Activated naive CD4-positive, alpha-beta T cell treated with anti-CD3 and anti-CD28 coated beads for 36 hours (primary cell): ENCODE results near the gene KCNA3. TPM values are rescaled to one million over a fixed set of nuclear protein-coding genes. Genes with fewer than 3 reads are reported as not detected.
A peak's percentile ranks its signal among the peaks of the same experiment; 100 is the strongest.

Experiments
- CTCF ChIA-PET: fragments of 350-600 bp; sonication (Branson Sonifier 250); formaldehyde crosslinking; loops from one replicate; lab custom pipeline; 2021; ENCODE audit warnings: antibody characterized with exemption; lab: Charles Lee
- DNase-seq: peaks from one replicate; pipeline ENCODE4 v3.0.0-alpha.2; 2020
- H3K27ac Mint-ChIP-seq: one replicate; pipeline ENCODE4 v1.8.0; 2021; ENCODE audit warnings: mild to moderate bottlenecking, mixed read lengths
- H3K27me3 Mint-ChIP-seq: one replicate; pipeline ENCODE4 v1.8.0; 2021; ENCODE audit warnings: low read depth, mixed read lengths
- H3K36me3 Mint-ChIP-seq: one replicate; pipeline ENCODE4 v1.8.0; 2021; ENCODE audit warnings: low read depth, mixed read lengths
- H3K4me1 Mint-ChIP-seq: one replicate; pipeline ENCODE4 v1.8.0; 2021; ENCODE audit warnings: low read depth, mixed read lengths
- H3K4me3 Mint-ChIP-seq: one replicate; pipeline ENCODE4 v1.8.0; 2021; ENCODE audit warnings: mild to moderate bottlenecking, moderate library complexity, mixed read lengths
- H3K9me3 Mint-ChIP-seq: one replicate; pipeline ENCODE4 v1.8.0; 2021; ENCODE audit warnings: mixed read lengths
- intact Hi-C: fragments of 100-400 bp; cut with micrococcal nuclease; formaldehyde crosslinking; loops from one replicate; pipeline ENCODE4 v1.15.1; 2023
- total RNA-seq, 2 experiments: library from RNA; stranded (reverse); gene quantifications; one replicate each; pipeline ENCODE4 v1.2.3, GENCODE V29; 2021

KCNA3 gene
- 10 to 100 TPM; 15.3 to 15.4 TPM for total RNA-seq

DNA sequence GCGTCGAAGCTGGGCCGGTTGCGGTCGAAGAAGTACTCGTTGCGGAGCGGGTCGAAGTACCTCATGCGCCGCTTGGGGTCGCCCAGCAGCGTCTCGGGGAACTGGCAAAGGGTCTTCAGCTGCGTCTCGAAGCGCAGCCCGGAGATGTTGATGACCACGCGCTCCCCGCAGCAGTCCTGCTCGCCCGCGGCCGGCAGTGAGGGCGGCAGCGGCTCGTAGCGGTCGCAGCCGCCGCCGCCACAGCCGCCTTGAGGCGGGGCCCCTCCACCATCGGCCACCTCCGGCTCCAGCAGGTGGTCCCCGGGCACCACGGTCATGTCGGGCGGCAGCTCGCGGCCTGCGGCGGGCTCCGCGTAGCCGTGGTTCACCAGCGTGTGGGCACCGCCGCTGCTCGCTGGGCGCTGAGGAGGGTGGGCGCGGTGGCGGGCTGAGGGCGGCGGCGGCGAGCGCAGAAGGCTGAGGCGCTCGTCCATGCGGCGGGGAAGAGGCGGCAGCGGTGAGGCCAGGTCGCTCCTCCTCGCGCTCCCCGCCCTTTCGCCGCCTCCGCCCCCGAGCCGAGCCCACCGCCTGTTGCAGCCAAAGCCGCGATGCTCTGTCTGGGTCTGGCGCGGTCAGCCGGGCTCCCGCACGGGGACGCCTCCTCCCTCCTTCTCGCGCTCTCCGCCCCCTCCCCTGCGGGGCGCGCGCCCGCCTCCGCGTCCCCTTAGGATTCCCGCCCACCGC is at the start of gene KCNA3:
KCNA3 (minus strand) TSS at position 604 of the 723 bp plus-strand sequence; CDS start at position 473, 131 bp downstream.
- H3K36me3 Mint-ChIP-seq = peaks cover 30% of the 10 kb centered on the region
- intact Hi-C loops = loop anchor here (5.0 to 10.0 kb wide), 3 partner anchors 528 to 950 kb away; partner anchors contain the start of genes ATP5PB, DENND2D and WDR77
- CTCF ChIA-PET = interaction anchor here (0.7 to 6.9 kb wide), 10 partner anchors 27 to 205 kb away, joined by 3 to 43 read pairs (median 4); no protein-coding TSS in a partner anchor
- no peaks in the 10 kb centered on the region for H3K27me3 Mint-ChIP-seq
- H3K9me3 Mint-ChIP-seq = no peaks in the 10 kb centered on the region
- H3K4me3 Mint-ChIP-seq = peak within 1 kb of the TSS; percentile 96
- H3K4me1 Mint-ChIP-seq = peaks cover 24% of the 10 kb centered on the region
- peak within 1 kb of the TSS; percentile 92 for H3K27ac Mint-ChIP-seq
- peak; percentile 58 for DNase-seq

DNA sequence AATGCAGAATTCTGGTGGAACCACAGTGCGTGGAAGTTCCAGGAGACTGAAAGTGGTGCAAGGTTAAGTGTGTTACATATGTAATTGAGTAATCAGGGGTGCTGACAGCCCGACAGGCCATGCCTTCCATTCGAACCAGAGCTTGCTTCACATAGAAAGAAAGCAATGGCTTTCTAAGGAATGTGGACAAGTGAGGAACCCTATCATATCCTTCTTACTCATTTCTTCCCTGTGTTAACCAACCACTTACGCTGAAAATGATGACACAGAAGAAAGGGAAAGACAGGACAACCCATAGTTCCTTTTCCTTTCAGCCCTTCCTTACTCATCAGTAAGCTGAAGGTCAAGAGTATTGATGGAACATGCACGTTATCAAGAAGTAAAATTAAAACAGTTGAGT is 48.1 kb upstream of the KCNA3 start:
- Mint-ChIP-seq H3K9me3 (no peaks in the 10 kb centered on the region), H3K4me3 (no peak overlapping the region), H3K36me3 (no peaks in the 10 kb centered on the region), H3K27ac (no peak overlapping the region), H3K4me1 (peaks cover 19% of the 10 kb centered on the region), H3K27me3 (no peaks in the 10 kb centered on the region)
- DNase-seq = no peak
- CTCF ChIA-PET = interaction anchor here (1.1 kb wide), 1 partner anchor 43 kb away, joined by 4 read pairs; no protein-coding TSS in a partner anchor
- intact Hi-C loops = no loop called here

DNA sequence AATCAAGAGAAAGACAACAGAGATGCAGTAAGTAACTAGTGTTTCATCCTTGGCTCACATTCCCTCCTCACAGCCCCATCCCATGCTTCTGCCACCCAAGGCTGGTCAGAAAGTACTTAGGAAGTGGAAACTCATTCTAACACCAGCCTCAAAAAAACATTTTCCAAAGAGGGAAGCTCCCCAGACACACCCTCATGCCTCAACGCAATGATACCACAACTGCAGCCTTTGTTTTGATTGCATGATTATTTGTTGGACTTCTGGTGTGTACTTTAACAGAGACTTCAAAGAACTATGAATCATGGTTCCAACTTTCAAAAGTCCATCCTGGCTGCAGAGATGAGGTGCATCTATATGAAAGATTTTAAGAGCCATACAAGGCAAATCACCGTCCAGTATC is 45.2 kb upstream of the KCNA3 start:
- Mint-ChIP-seq H3K27me3 (no peaks in the 10 kb centered on the region), H3K4me1 (no peaks in the 10 kb centered on the region), H3K27ac (no peak overlapping the region), H3K36me3 (no peaks in the 10 kb centered on the region), H3K9me3 (no peaks in the 10 kb centered on the region), H3K4me3 (no peak overlapping the region)
- DNase-seq = no peak
- intact Hi-C loops = no loop called here
- CTCF ChIA-PET = interaction anchor here (1.0 kb wide), 1 partner anchor 9 kb away, joined by 3 read pairs; no protein-coding TSS in a partner anchor

DNA sequence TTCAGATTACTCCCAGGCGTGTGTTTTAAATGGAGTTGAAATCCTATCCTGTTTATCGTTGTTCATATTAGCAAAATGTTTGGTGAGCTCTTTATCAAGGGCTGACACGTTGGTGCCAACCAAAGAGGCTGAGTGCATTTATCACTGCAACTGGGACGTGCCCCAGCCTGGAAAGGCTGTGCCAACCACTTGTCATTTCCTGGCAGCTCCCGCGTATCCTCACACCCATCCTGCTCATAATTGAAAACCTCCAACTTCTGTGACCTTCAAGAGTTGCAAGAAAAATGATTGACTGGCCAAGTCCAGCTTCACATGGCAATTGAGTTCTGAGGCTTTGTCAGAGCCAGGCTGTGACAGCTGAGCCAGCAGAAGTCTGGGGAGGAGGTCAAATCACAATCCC is 43.7 kb upstream of the KCNA3 start:
- intact Hi-C loops = no loop called here
- no peak for DNase-seq
- Mint-ChIP-seq H3K27me3 (no peaks in the 10 kb centered on the region), H3K36me3 (no peaks in the 10 kb centered on the region), H3K9me3 (no peaks in the 10 kb centered on the region), H3K4me1 (no peaks in the 10 kb centered on the region), H3K4me3 (no peak overlapping the region), H3K27ac (no peak overlapping the region)
- CTCF ChIA-PET = interaction anchor here (0.8 kb wide), 1 partner anchor 64 kb away, joined by 3 read pairs; no protein-coding TSS in a partner anchor

DNA sequence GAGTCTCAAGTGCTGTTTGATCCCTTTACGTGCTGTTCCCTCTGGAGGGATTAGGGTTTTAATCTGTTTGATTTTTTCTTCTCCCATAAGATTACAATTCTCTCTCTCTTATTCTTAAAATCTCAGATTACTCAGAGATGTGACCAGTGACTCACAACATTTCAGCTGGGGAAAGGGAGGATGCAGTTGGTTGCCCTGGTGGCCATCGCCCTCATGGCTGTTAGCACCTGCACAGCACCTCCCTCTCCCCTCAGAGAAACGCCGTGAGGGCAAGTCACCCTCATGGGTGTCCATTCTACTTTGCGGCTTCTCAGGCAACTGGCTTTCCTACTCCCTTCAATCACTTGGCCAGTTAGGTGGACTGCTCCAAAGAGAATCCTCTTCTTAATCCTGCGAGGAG is 42.4 kb upstream of the KCNA3 start:
- CTCF ChIA-PET = interaction anchor here (0.8 kb wide), 1 partner anchor 364 kb away, joined by 3 read pairs; no protein-coding TSS in a partner anchor
- no peak overlapping the region for H3K27ac Mint-ChIP-seq

DNA sequence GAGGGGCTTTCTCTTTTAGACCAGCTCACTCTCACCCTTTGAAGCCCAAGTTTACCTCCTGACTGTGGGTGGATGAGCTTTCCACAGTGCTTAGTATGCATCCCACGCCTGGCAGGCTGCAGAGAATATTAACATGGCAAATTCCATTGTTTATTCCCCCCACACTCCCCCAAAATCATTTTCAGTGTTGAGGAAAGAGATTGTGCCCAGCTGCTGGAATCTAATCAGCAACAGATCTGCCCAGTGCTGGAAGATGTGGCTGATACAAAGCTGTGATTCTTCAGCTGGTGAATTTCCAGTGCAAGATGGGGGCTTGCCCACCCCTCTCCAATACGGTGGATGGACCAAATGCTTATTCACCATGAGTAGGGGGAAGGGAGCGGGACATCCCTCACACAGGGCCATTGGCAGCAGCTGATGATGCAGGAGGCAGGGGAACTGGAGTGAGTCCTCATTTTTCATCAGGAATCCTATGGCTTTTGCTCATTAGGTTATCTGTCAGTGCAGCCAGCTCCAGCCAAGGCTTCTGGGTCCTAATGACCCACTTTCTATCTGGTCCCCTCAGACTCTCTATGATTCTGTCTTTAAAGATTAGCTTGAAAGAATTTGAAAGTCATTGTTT is 39.7 kb upstream of the KCNA3 start:
- no peak overlapping the region for H3K4me3 Mint-ChIP-seq
- intact Hi-C loops = no loop called here
- H3K4me1 Mint-ChIP-seq = peaks cover 9% of the 10 kb centered on the region
- CTCF ChIA-PET = interaction anchor here (0.6 to 1.1 kb wide), 3 partner anchors 22 to 182 kb away, joined by 3 read pairs; no protein-coding TSS in a partner anchor
- no peak overlapping the region for H3K27ac Mint-ChIP-seq
- no peaks in the 10 kb centered on the region for H3K9me3 Mint-ChIP-seq
- DNase-seq = no peak
- no peaks in the 10 kb centered on the region for H3K27me3 Mint-ChIP-seq
- no peaks in the 10 kb centered on the region for H3K36me3 Mint-ChIP-seq

More for the DNA sequence above, 42.4 kb upstream of the KCNA3 start:
- intact Hi-C loops = no loop called here
- H3K27me3 Mint-ChIP-seq = no peaks in the 10 kb centered on the region
- no peaks in the 10 kb centered on the region for H3K9me3 Mint-ChIP-seq
- no peaks in the 10 kb centered on the region for H3K36me3 Mint-ChIP-seq
- no peak for DNase-seq
- H3K4me1 Mint-ChIP-seq = peaks cover 2% of the 10 kb centered on the region
- no peak overlapping the region for H3K4me3 Mint-ChIP-seq

DNA sequence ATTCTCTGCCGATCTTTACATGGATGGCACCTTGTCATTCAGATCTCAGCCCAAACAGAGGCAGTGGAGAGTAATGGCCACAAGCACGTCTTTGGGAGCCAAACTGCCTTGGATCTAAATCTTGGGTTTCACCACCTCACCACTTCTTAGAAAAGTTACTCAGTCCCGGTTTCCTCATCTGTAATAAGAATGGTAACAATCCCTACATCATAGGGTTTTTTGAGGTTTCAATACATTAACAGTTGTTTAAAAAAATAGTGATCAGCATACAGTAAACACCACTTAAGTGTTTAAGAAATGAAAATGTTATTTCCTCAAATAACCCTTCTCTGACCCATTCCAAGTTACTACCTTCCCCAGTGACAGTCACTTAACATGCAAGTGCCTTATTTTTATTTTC is 38.5 kb upstream of the KCNA3 start:
- no peaks in the 10 kb centered on the region for H3K9me3 Mint-ChIP-seq
- H3K27ac Mint-ChIP-seq = no peak overlapping the region
- no peak overlapping the region for H3K4me3 Mint-ChIP-seq
- peaks cover 9% of the 10 kb centered on the region for H3K4me1 Mint-ChIP-seq
- intact Hi-C loops = no loop called here
- no peaks in the 10 kb centered on the region for H3K36me3 Mint-ChIP-seq
- no peaks in the 10 kb centered on the region for H3K27me3 Mint-ChIP-seq
- CTCF ChIA-PET = interaction anchor here (2.2 kb wide), 1 partner anchor 94 kb away, joined by 10 read pairs; no protein-coding TSS in a partner anchor
- no peak for DNase-seq

DNA sequence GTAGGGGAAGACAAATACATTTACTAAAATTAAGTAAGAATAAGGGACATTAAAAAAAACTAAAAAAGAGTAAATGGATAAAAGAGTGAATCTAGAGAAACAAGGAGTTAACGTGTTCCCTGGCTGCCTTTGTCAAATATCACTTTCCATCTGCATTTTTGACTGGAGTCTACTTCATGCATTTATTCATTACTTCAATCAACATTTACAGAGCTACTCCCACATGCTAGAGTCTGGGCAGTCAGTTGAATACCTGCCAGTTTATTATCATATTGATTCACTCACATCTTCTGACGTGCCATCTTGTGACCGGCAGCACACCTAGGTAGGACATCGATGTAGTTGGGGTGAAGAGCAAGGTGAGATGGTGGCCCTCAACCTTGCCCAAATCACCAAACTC is 35.6 kb upstream of the KCNA3 start:
- CTCF ChIA-PET = interaction anchor here (0.7 to 1.2 kb wide), 2 partner anchors 73 to 130 kb away, joined by 3 read pairs; no protein-coding TSS in a partner anchor
- H3K4me3 Mint-ChIP-seq = no peak overlapping the region
- peaks cover 9% of the 10 kb centered on the region for H3K4me1 Mint-ChIP-seq
- intact Hi-C loops = loop anchor here (2.0 kb wide), 1 partner anchor 16 kb away; no protein-coding TSS in a partner anchor
- H3K27ac Mint-ChIP-seq = no peak overlapping the region
- H3K27me3 Mint-ChIP-seq = no peaks in the 10 kb centered on the region
- no peak for DNase-seq
- no peaks in the 10 kb centered on the region for H3K36me3 Mint-ChIP-seq
- H3K9me3 Mint-ChIP-seq = no peaks in the 10 kb centered on the region

DNA sequence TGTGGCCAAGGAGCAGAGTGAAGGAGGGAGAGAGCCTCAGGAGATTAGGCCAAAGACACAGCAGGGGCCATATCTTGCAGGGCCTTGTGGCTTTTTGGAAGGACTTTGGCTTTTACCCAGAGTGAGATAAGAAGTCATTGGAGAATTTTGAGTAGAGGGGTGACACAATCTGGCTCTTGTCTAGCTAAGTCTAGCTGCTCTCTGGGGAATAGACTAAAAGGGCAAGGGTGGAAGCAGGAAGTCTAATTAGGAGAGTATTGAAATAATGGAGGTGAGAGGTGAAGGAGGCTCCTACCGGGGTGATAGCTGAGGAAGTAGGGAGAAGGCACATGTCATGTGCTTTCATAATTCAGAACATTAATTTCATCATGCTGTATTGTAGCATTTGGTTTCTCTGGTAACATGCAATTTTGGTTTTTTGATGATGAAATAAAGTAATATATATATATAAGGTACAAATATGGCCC is 34.3 kb upstream of the KCNA3 start:
- H3K9me3 Mint-ChIP-seq = no peaks in the 10 kb centered on the region
- no peaks in the 10 kb centered on the region for H3K27me3 Mint-ChIP-seq
- H3K36me3 Mint-ChIP-seq = no peaks in the 10 kb centered on the region
- peaks cover 9% of the 10 kb centered on the region for H3K4me1 Mint-ChIP-seq
- H3K4me3 Mint-ChIP-seq = no peak overlapping the region
- CTCF ChIA-PET = interaction anchor here (1.1 kb wide), 1 partner anchor 56 kb away, joined by 4 read pairs; no protein-coding TSS in a partner anchor
- H3K27ac Mint-ChIP-seq = no peak overlapping the region
- intact Hi-C loops = no loop called here
- DNase-seq = no peak

DNA sequence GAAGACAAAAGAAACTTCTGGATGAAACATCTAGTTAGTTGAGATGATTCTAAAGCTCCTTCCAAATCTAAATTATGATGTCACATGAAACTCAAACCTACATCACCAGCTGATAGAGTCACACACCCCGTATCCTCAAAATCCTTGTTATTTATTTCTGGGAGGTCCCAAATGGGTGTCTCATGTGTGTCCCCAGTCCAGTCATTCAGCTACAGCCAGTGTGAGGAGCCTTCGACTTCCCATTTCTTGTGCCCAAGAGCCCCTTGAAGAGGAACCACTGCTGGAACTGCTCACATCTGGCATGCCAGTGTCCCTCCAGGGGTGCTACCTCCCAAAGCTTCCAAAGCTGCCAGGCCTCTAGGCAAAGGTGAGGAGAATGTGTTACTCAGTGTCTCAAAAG is 32.5 kb upstream of the KCNA3 start:
- CTCF ChIA-PET = interaction anchor here (0.9 to 1.5 kb wide), 4 partner anchors 13 to 87 kb away, joined by 3 to 4 read pairs (median 3); no protein-coding TSS in a partner anchor
- Mint-ChIP-seq H3K27me3 (no peaks in the 10 kb centered on the region), H3K4me1 (peaks cover 7% of the 10 kb centered on the region), H3K27ac (no peak overlapping the region), H3K4me3 (no peak overlapping the region), H3K9me3 (no peaks in the 10 kb centered on the region), H3K36me3 (no peaks in the 10 kb centered on the region)
- no peak for DNase-seq
- intact Hi-C loops = no loop called here

DNA sequence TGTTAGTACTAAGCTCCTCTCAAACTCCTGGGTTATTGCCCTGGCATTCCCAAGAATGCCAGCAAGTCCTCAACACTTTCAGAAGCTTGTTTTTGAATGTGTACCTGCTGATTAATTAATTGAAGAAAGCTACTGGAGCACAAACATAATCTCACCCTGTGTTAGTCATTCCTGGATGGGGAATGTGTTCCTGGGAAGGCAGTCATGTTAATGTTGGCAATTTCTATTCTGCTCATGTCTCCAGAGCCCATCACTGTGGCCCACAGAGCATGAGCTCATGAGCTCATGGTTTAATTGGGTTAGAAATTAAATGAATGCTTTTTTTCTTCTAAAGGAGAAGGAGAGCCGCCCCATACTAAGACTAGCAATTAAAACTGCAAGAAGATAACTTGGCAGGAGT is 31.9 kb upstream of the KCNA3 start:
- Mint-ChIP-seq H3K4me3 (no peak overlapping the region), H3K4me1 (peaks cover 3% of the 10 kb centered on the region), H3K27me3 (no peaks in the 10 kb centered on the region), H3K36me3 (no peaks in the 10 kb centered on the region), H3K27ac (no peak overlapping the region), H3K9me3 (no peaks in the 10 kb centered on the region)
- no peak for DNase-seq
- CTCF ChIA-PET = interaction anchor here (0.7 to 1.5 kb wide), 4 partner anchors 12 to 430 kb away, joined by 3 to 4 read pairs (median 3); no protein-coding TSS in a partner anchor
- intact Hi-C loops = no loop called here

DNA sequence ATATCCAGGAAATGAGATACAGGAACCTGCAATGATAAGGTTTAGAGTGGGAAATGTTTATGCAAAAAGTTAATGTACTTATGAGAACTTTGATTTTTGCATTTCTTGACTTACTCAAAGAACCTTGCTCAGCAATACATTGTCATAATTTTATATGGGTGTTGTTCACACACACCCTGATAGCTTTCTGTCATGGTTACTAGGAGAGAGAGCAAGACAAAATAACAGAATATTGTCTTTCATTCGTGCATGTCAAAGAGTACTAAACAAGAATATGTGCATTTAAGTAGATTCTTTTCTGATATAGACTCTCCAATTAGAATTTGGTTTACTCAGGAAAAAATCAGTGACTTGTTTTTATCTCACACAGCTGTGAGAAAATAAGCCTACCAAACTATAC is 27.5 kb upstream of the KCNA3 start:
- CTCF ChIA-PET = no interaction called here
- intact Hi-C loops = no loop called here

More for the DNA sequence above, 27.5 kb upstream of the KCNA3 start:
- DNase-seq = no peak
- Mint-ChIP-seq H3K36me3 (no peaks in the 10 kb centered on the region), H3K9me3 (no peaks in the 10 kb centered on the region), H3K27ac (no peak overlapping the region), H3K4me1 (no peaks in the 10 kb centered on the region), H3K4me3 (no peak overlapping the region), H3K27me3 (no peaks in the 10 kb centered on the region)
